ENCODE measurements around the gene FAM50B.

FAM50B gene

GRCh38 chr6:3879194-3879952, 30.2 kb downstream of the FAM50B start:
- no peak for TF ChIP-seq POLR2A (IDR thresholded peaks at IDR 0.05; ENCODE audit: low read depth, low read length)
- no peak for DNase-seq (ENCODE audit: insufficient read length, low spot score)
- no peak for FAIRE-seq

- TF ChIP-seq POLR2A (IDR thresholded peaks at IDR 0.05; ENCODE audit: low read depth, low read length), result no peak
- no peak for FAIRE-seq
- DNase-seq (ENCODE audit: insufficient read length, low spot score), result no peak
Measured at GRCh38 chr6:3881711-3882421, 32.7 kb downstream of the FAM50B start.

- TF ChIP-seq POLR2A (IDR thresholded peaks at IDR 0.05; ENCODE audit: low read depth, low read length), result no peak
- FAIRE-seq (no peak), DNase-seq (ENCODE audit: insufficient read length, low spot score) (no peak)
Measured at GRCh38 chr6:3882431-3882830, 33.3 kb downstream of the FAM50B start.

- TF ChIP-seq POLR2A (IDR thresholded peaks at IDR 0.05; ENCODE audit: low read depth, low read length), result no peak
- DNase-seq (ENCODE audit: insufficient read length, low spot score) (no peak), FAIRE-seq (no peak)
Measured at GRCh38 chr6:3882866-3883265, 33.7 kb downstream of the FAM50B start.

GRCh38 chr6:3884007-3884745, 35.0 kb downstream of the FAM50B start:
- peak; percentile 42 for DNase-seq (ENCODE audit: insufficient read length, low spot score)
- FAIRE-seq, result peak; percentile 65
- TF ChIP-seq POLR2A (IDR thresholded peaks at IDR 0.05; ENCODE audit: low read depth, low read length), result no peak

- no peak for DNase-seq (ENCODE audit: insufficient read length, low spot score)
- no peak for FAIRE-seq
- no peak for TF ChIP-seq POLR2A (IDR thresholded peaks at IDR 0.05; ENCODE audit: low read depth, low read length)
Measured at GRCh38 chr6:3885262-3886036, 36.3 kb downstream of the FAM50B start.

- no peak for DNase-seq (ENCODE audit: insufficient read length, low spot score)
- no peak for TF ChIP-seq POLR2A (IDR thresholded peaks at IDR 0.05; ENCODE audit: low read depth, low read length)
- FAIRE-seq, result no peak
Measured at GRCh38 chr6:3887150-3887700, 38.1 kb downstream of the FAM50B start.

- TF ChIP-seq POLR2A (IDR thresholded peaks at IDR 0.05; ENCODE audit: low read depth, low read length), result no peak
- FAIRE-seq (no peak), DNase-seq (ENCODE audit: insufficient read length, low spot score) (no peak)
Measured at GRCh38 chr6:3888153-3888957, 39.2 kb downstream of the FAM50B start.

GRCh38 chr6:3890047-3890446, 40.9 kb downstream of the FAM50B start:
- FAIRE-seq (no peak), DNase-seq (ENCODE audit: insufficient read length, low spot score) (no peak)
- TF ChIP-seq POLR2A (IDR thresholded peaks at IDR 0.05; ENCODE audit: low read depth, low read length), result no peak

- FAIRE-seq (no peak), DNase-seq (ENCODE audit: insufficient read length, low spot score) (no peak)
- no peak for TF ChIP-seq POLR2A (IDR thresholded peaks at IDR 0.05; ENCODE audit: low read depth, low read length)
Measured at GRCh38 chr6:3891883-3892282, 42.7 kb downstream of the FAM50B start.

- DNase-seq (ENCODE audit: insufficient read length, low spot score) (no peak), FAIRE-seq (no peak)
- TF ChIP-seq POLR2A (IDR thresholded peaks at IDR 0.05; ENCODE audit: low read depth, low read length), result no peak
Measured at GRCh38 chr6:3892603-3893002, 43.4 kb downstream of the FAM50B start.

- FAIRE-seq (no peak), DNase-seq (ENCODE audit: insufficient read length, low spot score) (no peak)
- no peak for TF ChIP-seq POLR2A (IDR thresholded peaks at IDR 0.05; ENCODE audit: low read depth, low read length)
Measured at GRCh38 chr6:3893487-3893886, 44.3 kb downstream of the FAM50B start.

- DNase-seq (ENCODE audit: insufficient read length, low spot score) (no peak), FAIRE-seq (no peak)
- no peak for TF ChIP-seq POLR2A (IDR thresholded peaks at IDR 0.05; ENCODE audit: low read depth, low read length)
Measured at GRCh38 chr6:3893917-3894316, 44.7 kb downstream of the FAM50B start.
